A673 (cell line): Measurements from ENCODE around the gene NOL12. TPM values are rescaled to one million over a fixed set of nuclear protein-coding genes. Genes with fewer than 3 reads are reported as not detected.

Experiments
- BruUV-seq: library from RNA; stranded (reverse); fragments of 400-500 nt; replicated peaks from 2 replicates; lab custom pipeline; 2021; lab: Mats Ljungman, UMichigan
- CTCF ChIA-PET: fragments of 300-600 bp; sonication (Branson Sonifier 250); formaldehyde crosslinking; loops from one replicate; lab custom pipeline; 2022; ENCODE audit warnings: antibody characterized with exemption; lab: Charles Lee
- POLR2A ChIA-PET: fragments of 300-600 bp; sonication (Branson Sonifier 250); formaldehyde crosslinking; loops from one replicate; lab custom pipeline; 2022; ENCODE audit warnings: antibody characterized with exemption; ENCODE audit not compliant: low non-redundant PET; lab: Charles Lee
- DNase-seq: peaks from one replicate; pipeline ENCODE4 v3.0.0-alpha.2; 2015; ENCODE audit warnings: low spot score
- H3K27ac ChIP-seq: fragments of 200-600 bp; sonication (generic); 2 replicates; pipeline ENCODE4 v1.5.1; 2016; ENCODE audit warnings: mixed run types, low read depth, mild to moderate bottlenecking, mixed read lengths, antibody characterized with exemption, low read length; ENCODE audit not compliant: poor library complexity, severe bottlenecking
- H3K27me3 ChIP-seq: fragments of 200-600 bp; sonication (generic); replicated peaks from 2 replicates; pipeline ENCODE4 v1.6.1; 2017; ENCODE audit warnings: mixed run types, low read depth, mild to moderate bottlenecking, mixed read lengths, antibody characterized with exemption, low read length; ENCODE audit not compliant: insufficient read depth, poor library complexity
- H3K36me3 ChIP-seq: fragments of 200-600 bp; sonication (generic); 2 replicates; pipeline ENCODE4 v1.6.1; 2016; ENCODE audit warnings: mixed run types, mild to moderate bottlenecking, mixed read lengths, antibody characterized with exemption, low read length; ENCODE audit not compliant: insufficient read depth, poor library complexity, severe bottlenecking
- H3K4me1 ChIP-seq: fragments of 200-600 bp; sonication (generic); 2 replicates; pipeline ENCODE4 v1.6.1; 2017; ENCODE audit warnings: mixed run types, mild to moderate bottlenecking, mixed read lengths, antibody characterized with exemption, low read length; ENCODE audit not compliant: insufficient read depth, poor library complexity, severe bottlenecking
- H3K4me3 ChIP-seq: fragments of 200-600 bp; sonication (generic); 2 replicates; pipeline ENCODE4 v1.5.1; 2016; ENCODE audit warnings: low read depth, mixed run types, mild to moderate bottlenecking, mixed read lengths, low read length; ENCODE audit not compliant: poor library complexity, severe bottlenecking
- H3K9me3 ChIP-seq: fragments of 200-600 bp; sonication (generic); 2 replicates; pipeline ENCODE4 v1.6.1; 2016; ENCODE audit warnings: mixed run types, low read depth, mild to moderate bottlenecking, mixed read lengths, antibody characterized with exemption, low read length; ENCODE audit not compliant: poor library complexity, severe bottlenecking
- EZH2 ChIP-seq: fragments of 200-600 bp; sonication (generic); IDR thresholded peaks from 2 replicates; pipeline ENCODE4 v1.6.1; 2017; ENCODE audit warnings: borderline replicate concordance, low read depth, mild to moderate bottlenecking, mixed read lengths, antibody characterized with exemption, low read length; ENCODE audit not compliant: poor library complexity, severe bottlenecking
- intact Hi-C: fragments of 100-400 bp; cut with micrococcal nuclease; formaldehyde crosslinking; loops from one replicate; pipeline ENCODE4 v1.10.0; 2022; ENCODE audit not compliant: unreplicated experiment
- total RNA-seq: library from RNA; stranded (reverse); gene quantifications from 2 replicates; pipeline ENCODE4 v1.2.3, GENCODE V29; 2021
- TF ChIP-seq, protein P1 (sequence below): fragments of 300-800, 200-600 bp; sonication (generic); conservative IDR thresholded peaks from 2 replicates; pipeline ENCODE4 v1.5.1; 2017; ENCODE audit warnings: low read depth, mild to moderate bottlenecking, antibody characterized with exemption, low read length, moderate library complexity, mixed read lengths

NOL12 gene
- total RNA-seq, 1 experiment from 2014 or later, result 51.9 TPM

DNA sequence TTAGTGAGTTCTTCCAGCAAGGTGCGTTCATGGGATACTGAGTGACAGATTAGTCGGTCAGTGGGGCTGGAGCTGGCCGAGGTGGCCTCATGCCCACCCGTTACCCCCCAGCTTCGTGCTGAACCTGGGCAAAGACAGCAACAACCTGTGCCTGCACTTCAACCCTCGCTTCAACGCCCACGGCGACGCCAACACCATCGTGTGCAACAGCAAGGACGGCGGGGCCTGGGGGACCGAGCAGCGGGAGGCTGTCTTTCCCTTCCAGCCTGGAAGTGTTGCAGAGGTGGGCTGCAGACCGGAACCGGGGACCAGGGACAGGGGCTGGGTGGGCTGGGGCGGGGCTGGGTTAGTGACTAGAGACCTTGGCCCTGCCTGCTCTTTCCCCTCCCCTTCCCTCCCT lies 7.8 kb upstream of the NOL12 start:
- intact Hi-C loops, result loop anchor here (5.0 kb wide), 1 partner anchor 124 kb away; no protein-coding TSS in a partner anchor
- no TSS peak for BruUV-seq
- Histone ChIP-seq H3K4me3 (no peak overlapping the region), H3K36me3 (no peaks in the 10 kb centered on the region), H3K27ac (no peak overlapping the region), H3K9me3 (no peaks in the 10 kb centered on the region), H3K27me3 (no peaks in the 10 kb centered on the region), H3K4me1 (peaks cover 24% of the 10 kb centered on the region)
- CTCF ChIA-PET, result no interaction called here
- no peak for DNase-seq
- POLR2A ChIA-PET, result interaction anchor here (0.7 kb wide), 1 partner anchor 30 kb away, joined by 8 read pairs; no protein-coding TSS in a partner anchor
- TF ChIP-seq, protein P1, sequence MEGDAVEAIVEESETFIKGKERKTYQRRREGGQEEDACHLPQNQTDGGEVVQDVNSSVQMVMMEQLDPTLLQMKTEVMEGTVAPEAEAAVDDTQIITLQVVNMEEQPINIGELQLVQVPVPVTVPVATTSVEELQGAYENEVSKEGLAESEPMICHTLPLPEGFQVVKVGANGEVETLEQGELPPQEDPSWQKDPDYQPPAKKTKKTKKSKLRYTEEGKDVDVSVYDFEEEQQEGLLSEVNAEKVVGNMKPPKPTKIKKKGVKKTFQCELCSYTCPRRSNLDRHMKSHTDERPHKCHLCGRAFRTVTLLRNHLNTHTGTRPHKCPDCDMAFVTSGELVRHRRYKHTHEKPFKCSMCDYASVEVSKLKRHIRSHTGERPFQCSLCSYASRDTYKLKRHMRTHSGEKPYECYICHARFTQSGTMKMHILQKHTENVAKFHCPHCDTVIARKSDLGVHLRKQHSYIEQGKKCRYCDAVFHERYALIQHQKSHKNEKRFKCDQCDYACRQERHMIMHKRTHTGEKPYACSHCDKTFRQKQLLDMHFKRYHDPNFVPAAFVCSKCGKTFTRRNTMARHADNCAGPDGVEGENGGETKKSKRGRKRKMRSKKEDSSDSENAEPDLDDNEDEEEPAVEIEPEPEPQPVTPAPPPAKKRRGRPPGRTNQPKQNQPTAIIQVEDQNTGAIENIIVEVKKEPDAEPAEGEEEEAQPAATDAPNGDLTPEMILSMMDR, result no peak
- TF ChIP-seq EZH2, result no peak

DNA sequence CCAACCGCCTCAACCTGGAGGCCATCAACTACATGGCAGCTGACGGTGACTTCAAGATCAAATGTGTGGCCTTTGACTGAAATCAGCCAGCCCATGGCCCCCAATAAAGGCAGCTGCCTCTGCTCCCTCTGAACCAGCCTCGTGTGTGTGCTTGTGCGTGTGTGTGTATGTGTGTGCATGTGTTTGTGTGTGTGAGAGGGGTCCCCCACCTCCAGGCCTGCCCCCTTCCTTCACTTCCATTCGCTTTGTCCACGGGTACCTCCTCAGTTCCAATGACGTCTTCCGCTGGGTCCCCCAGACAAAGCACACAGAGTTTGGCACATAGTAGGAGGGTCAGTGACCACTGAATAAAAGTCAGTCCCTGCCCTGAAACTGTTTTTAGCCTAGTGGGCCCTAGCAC lies 6.5 kb upstream of the NOL12 start:
- DNase-seq, result no peak
- intact Hi-C loops, result loop anchor here (5.0 kb wide), 3 partner anchors 37 to 142 kb away; no protein-coding TSS in a partner anchor
- ChIA-PET CTCF (no interaction called here), POLR2A (no interaction called here)
- Histone ChIP-seq H3K9me3 (no peaks in the 10 kb centered on the region), H3K4me1 (peaks cover 24% of the 10 kb centered on the region), H3K27me3 (no peaks in the 10 kb centered on the region), H3K36me3 (no peaks in the 10 kb centered on the region), H3K27ac (no peak overlapping the region), H3K4me3 (no peak overlapping the region)
- no TSS peak for BruUV-seq
- TF ChIP-seq, protein P1, result no peak
- TF ChIP-seq EZH2, result no peak

DNA sequence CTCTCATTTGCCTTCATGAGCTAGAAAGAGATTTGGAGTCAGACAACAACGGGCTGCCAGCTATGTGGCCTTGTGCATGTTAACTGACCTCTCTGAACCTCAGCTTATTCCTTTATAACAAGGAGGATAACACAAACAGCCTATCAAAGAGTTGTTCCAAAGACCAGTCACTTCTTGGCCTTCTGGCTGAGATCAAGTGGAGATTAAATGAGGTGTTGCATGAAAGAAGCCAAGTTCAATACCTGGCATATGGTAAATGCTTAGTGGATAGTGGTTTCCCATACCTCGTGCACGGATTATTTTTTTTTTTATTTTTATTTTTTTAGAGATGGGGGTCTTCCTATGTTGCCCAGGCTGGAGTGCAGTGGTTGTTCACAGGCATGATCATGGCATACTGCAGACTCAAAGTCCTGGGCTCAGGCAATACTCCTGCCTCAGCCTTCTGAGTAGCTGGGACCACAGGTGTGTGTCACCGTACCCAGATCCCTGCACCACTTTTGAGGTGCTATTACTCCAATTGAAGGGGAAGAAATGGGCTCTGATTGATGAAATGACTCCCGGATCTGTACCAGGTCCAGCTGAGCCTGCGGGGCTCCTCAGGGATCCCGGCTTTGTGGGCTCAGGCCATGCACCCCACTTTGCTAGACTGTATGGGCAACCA lies 5.8 kb upstream of the NOL12 start:
- Histone ChIP-seq H3K27ac (no peak overlapping the region), H3K36me3 (no peaks in the 10 kb centered on the region), H3K4me1 (peaks cover 17% of the 10 kb centered on the region), H3K9me3 (no peaks in the 10 kb centered on the region), H3K4me3 (no peak overlapping the region), H3K27me3 (no peaks in the 10 kb centered on the region)
- CTCF ChIA-PET, result interaction anchor here (1.0 to 2.0 kb wide), 3 partner anchors 19 to 37 kb away, joined by 4 to 45 read pairs (median 6); partner anchors contain the start of gene PDXP
- POLR2A ChIA-PET, result no interaction called here
- intact Hi-C loops, result loop anchor here (5.0 kb wide), 2 partner anchors 38 to 143 kb away; no protein-coding TSS in a partner anchor
- no peak for TF ChIP-seq EZH2
- TF ChIP-seq, protein P1, result no peak
- DNase-seq, result no peak
- BruUV-seq, result no TSS peak
